Measurements from ENCODE around the gene RAB40B.

RAB40B gene

DNA sequence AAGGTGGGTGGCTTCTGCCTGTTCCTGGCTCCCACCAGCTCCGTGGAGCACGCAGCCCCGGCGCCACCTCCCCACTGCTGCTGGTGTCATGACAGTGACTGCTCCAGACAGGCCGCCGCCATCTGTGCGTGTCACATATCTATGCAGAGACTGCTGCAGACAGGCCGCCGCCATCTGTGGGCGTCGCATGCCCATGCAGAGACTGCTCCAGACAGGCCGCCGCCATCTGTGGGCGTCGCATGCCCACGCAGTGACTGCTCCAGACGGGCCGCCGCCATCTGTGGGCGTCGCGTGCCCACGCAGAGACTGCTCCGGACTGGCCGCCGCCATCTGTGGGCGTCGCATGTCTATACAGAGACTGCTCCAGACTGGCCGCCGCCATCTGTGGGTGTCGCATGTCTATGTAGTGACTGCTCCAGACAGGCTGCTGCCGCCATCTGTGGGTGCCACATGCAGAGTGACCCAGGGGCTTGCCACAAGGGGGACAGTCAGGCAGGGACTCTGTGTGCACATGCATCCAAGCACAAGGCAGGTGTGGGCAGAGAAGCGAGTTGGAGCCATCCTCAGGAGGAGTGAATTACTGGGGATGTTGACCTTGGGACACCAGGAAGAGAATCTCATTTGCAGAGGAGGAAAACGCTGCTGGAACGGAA is 14.7 kb upstream of the RAB40B start:
- no peak for DNase-seq

- no peak for DNase-seq
Measured at GRCh38 chr17:82710499-82711232, 12.2 kb upstream of the RAB40B start.

DNA sequence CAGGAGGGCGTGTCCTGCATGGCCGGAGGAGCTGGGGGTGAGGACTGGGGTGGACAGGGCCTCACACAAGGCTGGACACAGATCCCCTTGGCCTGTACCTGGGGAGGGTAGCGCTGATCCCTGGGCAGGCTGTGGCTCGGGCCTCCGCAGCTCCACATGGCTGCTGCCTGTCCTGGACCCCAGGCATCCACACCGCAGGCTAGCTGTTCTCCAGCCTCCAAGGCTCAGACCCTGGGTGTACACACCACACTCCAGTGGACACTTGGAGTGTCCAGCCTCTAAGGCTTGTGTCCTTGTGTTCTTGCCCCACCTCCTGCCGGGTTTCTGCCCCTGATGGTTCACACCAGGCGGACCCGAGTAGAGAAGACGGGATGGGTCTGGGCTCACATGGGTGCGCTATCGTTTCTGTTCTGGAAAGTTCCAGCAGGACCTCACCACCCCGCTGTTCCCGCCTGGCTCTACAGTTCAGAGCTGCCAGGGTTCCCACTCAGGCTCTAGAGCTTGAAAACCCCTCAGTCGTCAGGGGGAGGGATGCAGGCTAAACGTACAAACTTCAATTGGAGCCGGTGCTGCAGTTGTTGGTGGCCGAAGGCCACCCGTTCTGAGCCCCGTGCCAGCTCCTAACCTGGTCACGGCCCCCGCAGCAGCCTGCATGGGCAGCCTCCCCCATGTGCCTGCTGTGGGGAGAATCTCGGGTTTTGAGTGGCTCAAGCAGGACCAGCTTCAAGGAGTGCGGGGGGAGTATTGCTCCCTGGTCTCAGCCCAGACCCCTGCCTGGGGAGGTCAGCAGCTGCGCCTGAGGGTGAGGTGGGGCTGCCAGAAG is 11.4 kb upstream of the RAB40B start:
- DNase-seq: no peak

GRCh38 chr17:82709024-82709675 is 10.7 kb upstream of the RAB40B start:
- DNase-seq: no peak

GRCh38 chr17:82705756-82706155 is 7.3 kb upstream of the RAB40B start:
- no peak for DNase-seq

- DNase-seq: no peak
Measured at GRCh38 chr17:82704886-82705285, 6.4 kb upstream of the RAB40B start.

DNA sequence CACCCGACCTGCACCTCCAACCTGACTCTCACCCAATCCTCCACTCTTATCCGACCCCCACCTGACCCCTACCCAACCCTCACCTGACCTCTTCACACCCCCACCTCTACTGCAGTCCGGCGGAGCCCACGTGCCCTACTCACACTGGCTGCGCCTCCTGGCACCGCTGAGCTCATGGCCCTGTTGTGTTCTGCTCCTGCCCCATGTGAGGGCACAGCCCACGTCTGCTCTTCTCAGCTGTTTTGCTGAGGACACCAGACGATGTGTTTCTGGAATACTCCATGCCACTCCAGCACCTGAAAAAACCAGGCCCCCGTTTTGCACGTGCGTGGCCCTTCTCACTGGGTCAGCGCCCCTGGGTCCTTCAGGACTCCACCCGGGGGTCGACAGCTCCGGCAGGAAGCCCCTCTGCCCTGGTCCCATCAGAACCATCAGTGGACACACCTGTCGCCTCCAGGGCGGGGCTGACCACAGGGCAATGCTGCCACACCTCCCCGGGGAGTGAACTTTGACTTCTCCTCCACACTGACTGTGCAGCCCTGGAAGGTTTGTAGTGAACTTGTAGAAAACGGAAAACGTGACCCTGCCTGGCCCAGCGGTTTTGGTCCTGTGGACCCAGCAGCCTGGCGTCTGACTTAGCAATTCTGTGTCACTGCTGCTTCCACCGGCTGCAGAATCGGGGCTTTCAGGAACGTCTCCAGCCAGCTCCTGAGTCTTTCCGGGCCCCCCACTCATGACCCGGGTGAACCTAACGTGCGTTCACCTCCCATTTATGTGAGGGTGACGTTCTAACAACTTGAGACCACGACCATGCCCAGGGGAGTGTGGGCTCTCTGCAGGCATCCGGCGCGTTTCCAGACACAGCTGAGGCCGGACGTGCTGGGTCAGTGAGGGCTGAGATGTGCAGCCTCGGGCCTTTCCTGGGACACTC is 5.7 kb upstream of the RAB40B start:
- DNase-seq: no peak

DNA sequence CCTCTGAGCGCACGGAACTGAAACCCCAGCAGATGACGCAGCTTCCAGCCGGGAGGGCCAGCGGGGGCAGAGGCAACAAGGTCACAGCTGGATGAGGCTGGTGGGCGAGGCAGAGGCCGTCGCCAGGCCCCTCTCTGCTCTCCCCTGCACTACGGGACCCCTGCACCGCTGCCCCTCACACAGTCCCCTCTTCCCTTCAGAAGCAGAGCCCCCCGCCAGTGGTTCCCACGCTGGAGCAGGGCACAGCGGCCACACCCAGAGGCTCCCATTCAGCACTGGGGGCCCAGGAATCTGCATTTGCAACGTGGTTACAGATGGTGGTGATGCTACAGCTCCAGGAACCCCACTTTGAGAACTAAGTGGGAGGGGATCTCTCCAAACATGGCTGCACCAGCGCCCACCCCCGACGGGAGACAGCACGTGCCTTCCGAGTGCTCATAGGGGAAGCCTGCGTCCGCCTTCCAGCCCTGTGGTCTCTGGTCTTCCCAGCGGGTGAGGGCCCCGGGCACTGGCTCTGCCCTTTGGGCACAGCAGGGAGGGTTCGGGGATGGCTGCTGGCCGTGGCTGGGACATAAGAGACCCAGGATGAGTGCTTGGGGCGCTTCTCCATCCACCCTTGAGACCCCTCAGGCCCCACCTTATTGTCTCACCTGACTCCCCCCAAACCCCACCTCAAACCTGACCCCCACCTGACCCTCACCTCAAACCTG is 4.7 kb upstream of the RAB40B start:
- no peak for DNase-seq

GRCh38 chr17:82702231-82702927 is 3.9 kb upstream of the RAB40B start:
- DNase-seq: no peak

DNA sequence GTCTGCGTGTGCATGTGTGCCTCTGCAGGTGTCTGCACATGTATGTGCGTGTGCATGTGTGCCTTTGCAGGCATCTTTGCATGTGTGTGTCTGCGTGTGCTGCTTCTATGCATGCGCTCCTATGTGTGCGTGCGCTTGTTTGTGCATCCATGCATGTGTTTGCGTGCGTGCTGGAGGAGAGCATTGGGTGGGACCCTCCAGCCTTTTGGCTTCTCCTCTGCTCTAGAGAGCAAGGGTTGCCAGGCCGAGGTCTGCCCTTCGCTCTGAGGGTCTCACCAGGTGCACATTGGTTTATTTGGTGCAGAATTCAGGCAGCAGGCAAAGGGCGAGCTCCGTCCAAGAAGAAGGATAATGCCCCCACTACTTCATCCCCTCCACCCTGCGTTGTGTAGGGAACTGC is 1.1 kb upstream of the RAB40B start:
- DNase-seq: no peak

DNA sequence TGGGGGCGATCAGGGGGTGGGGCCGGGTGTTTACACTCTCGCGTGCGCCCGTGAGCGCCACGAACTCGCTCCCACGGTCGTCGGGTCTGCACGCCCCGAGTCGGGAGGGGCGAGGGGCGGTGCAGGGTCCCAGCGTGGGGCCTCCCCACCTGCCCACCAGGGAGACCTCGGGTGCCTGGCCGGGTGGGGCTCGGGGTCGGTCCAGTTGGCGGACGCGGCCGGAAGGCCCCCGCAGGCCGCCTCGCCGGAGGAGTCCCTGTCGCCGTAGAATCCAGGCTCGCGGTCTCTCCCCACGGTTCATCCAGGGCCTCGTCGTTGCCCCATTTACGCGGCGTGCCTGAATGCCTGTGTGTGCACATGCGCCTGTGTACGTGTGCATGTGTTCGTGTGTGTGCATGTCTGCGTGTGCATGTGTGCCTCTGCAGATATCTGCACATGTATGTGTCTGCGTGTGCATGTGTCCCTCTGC is 510 bp upstream of the RAB40B start:
- DNase-seq: no peak

DNA sequence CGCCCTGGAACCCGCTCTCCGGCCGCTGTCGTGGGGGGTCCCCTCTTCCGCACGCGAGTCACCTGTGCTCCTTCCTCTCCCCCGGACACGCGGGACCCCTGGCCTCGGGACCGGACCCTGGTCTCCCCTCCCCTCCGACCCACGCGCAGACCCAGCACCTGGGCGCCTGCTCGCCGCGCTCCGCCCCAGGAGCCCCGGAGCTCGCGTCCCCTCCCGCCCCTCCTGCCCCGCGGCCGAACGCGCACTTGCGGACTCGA is 762 bp downstream of the RAB40B start:
- DNase-seq: no peak

- peak; percentile 5 for DNase-seq
Measured at GRCh38 chr17:82696916-82697807, 1.3 kb downstream of the RAB40B start.

DNA sequence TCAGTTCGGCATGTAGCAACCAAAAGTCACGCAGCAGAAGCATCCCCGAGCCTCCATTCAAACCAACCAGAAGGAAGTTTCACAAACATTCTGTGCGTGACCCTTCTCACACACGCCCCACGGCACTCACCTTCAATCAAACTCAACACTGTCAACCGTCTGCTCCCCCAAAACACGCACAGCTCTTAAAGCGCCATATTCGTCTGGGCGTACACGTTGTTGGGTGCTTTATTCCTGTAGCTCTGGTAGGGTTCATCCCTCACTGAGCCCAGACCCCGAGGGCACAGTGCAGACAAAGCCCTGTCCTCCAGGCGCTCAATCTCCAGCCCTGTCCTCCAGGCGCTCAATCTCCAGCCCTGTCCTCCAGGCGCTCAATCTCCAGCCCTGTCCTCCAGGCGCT is 2.2 kb downstream of the RAB40B start:
- no peak for DNase-seq

- DNase-seq: no peak
Measured at GRCh38 chr17:82694647-82695046, 3.9 kb downstream of the RAB40B start.

DNA sequence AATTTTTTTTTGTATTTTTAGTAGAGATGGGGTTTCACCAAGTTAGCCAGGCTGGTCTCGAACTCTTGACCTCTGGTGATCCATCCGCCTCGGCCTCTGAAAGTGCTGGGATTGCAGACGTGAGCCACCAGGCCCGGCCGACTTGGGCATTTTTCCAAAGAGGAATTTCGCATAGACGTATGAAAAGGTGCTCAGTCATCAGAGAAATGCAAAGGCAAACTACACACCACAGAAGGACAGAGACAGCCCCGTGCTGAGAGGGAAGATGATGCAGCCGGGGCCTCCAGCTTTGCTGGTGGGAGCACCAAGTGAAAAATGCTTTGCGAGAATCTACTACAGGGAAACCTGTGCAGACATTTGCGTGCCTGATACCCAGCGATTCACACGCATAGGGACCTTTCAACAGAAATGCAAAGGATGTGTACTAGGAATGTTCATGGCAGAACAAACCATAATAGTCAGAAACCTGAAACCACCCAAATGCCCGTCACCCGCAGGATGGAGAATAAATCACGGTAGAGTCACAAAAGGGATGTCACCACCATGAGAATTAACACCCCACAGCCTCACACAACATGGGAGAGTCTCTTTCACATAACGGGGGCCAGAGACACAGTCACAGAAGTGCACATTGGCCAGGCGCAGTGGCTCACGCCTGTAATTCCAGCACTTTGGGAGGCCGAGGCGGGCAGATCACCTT is 5.2 kb downstream of the RAB40B start:
- DNase-seq: no peak

- DNase-seq: no peak
Measured at GRCh38 chr17:82692268-82692667, 6.2 kb downstream of the RAB40B start.

GRCh38 chr17:82691714-82692113 is 6.8 kb downstream of the RAB40B start:
- no peak for DNase-seq

DNA sequence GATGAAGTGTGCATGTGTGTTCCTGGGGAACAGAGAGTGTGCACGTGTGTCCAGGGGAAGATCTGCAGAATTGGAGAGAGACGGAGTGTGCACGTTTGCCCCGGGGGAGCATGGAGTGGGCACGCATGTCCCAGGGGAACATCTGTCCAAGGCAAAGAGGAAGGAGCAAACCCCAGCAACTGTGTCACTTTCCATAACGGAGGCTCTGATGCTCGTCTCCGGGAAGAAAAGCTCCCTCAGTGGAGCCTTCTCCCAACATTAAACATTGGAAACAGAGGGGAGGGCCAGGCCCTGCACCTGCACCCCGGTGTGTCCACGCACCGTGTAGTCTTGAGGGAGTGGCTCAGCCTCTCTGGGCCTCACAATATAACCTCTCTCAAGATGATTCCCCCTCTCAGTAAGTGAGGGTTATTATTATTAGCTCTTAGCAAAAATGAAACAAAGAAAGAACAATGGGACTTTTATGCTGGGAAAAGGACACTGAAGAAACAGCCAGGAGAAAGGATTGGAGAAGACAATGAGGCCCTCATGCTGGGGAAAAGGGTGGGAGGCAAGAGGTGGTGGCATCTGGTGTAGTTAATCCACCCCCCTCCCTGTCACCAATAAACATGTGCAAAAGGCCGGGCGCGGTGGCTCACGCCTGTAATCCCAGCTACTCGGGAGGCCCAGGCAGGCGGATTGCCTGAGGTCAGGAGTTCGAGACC is 7.6 kb downstream of the RAB40B start:
- DNase-seq: no peak
